Fibroblast of mammary gland (primary cell): ENCODE data around the gene LRRC7.

Experiments used
- DNase-seq: peaks from one replicate; pipeline ENCODE4 v3.0.0-alpha.2; 2010; ENCODE audit warnings: low read depth
- H3K4me3 ChIP-seq: 2 replicates; pipeline ENCODE4 v1.5.1; 2011; ENCODE audit warnings: low read depth, mild to moderate bottlenecking, low read length, moderate library complexity; ENCODE audit not compliant: control insufficient read depth
- CTCF ChIP-seq: conservative IDR thresholded peaks from 2 replicates; pipeline ENCODE4 v1.5.1; 2011; ENCODE audit warnings: low read depth, low read length, inconsistent platforms; ENCODE audit not compliant: control insufficient read depth, insufficient read depth

LRRC7 gene

GRCh38 chr1:69776555-69776954 is 208.8 kb downstream of the LRRC7 start:
- no peak for DNase-seq
- TF ChIP-seq CTCF = no peak
- H3K4me3 ChIP-seq = no peak overlapping the region

- DNase-seq = no peak
- no peak overlapping the region for H3K4me3 ChIP-seq
Observed at GRCh38 chr1:69777423-69777822, 209.7 kb downstream of the LRRC7 start.

GRCh38 chr1:69777971-69778370 is 210.2 kb downstream of the LRRC7 start:
- H3K4me3 ChIP-seq = no peak overlapping the region
- no peak for TF ChIP-seq CTCF
- DNase-seq = no peak

More at GRCh38 chr1:69777423-69777822, 209.7 kb downstream of the LRRC7 start:
- TF ChIP-seq CTCF = no peak

GRCh38 chr1:69787151-69787550 is 219.4 kb downstream of the LRRC7 start:
- TF ChIP-seq CTCF = no peak
- no peak overlapping the region for H3K4me3 ChIP-seq
- no peak for DNase-seq

- H3K4me3 ChIP-seq = no peak overlapping the region
- DNase-seq = peak; percentile 19
- TF ChIP-seq CTCF = no peak
Observed at GRCh38 chr1:69791311-69791710, 223.6 kb downstream of the LRRC7 start.

- TF ChIP-seq CTCF = no peak
- no peak overlapping the region for H3K4me3 ChIP-seq
- DNase-seq = peak; percentile 4
Observed at GRCh38 chr1:69794831-69795230, 227.1 kb downstream of the LRRC7 start.

- no peak for TF ChIP-seq CTCF
- no peak overlapping the region for H3K4me3 ChIP-seq
- peak; percentile 25 for DNase-seq
Observed at GRCh38 chr1:69814926-69815325, 247.2 kb downstream of the LRRC7 start.
